Activated T-cell treated with anti-CD3 and anti-CD28 coated beads for 4 hours (primary cell): ENCODE measurements around the gene RADIL.

Experiments used
- DNase-seq: peaks from one replicate; pipeline ENCODE4 v3.0.0-alpha.2; 2020

The RADIL gene

DNA sequence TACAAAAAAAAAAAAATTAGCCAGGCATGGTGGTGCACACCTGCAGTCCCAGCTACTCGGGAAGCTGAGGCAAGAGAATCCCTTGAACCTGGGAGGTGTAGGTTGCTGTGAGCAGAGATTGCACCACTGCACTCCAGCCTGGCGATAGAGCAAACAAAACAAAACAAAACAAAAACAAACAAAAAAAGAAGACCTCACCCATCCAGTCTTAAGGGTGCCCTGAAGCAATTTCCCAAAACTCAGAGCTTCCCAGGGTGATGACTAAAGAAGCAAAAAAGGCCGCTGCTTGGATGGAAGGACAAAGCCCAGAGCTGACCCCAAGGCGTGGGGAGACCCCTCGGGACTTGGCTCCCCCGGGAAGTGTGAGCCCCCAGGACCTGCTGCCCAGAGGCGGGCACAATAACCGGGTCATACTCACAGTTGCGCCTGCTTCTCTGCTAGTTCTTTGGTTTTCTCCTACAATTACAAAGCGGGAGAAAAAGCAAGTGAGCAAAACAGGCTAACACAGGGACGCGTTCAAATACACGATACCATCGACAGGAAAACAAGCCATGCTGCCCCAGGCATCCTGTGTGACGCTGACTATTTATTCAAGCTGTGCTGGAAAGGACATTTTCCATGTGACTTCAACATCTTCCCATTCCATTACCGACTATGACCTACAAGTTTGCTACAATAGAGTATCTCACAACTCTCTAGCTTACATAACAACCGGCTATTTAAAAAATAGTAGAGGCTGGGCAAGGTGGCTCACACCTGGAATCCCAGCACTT, 51.6 kb downstream of the RADIL start:
- no peak for DNase-seq

- DNase-seq = peak; percentile 38
These were observed 53.3 kb downstream of the RADIL start for GRCh38 chr7:4830176-4830575.

DNA sequence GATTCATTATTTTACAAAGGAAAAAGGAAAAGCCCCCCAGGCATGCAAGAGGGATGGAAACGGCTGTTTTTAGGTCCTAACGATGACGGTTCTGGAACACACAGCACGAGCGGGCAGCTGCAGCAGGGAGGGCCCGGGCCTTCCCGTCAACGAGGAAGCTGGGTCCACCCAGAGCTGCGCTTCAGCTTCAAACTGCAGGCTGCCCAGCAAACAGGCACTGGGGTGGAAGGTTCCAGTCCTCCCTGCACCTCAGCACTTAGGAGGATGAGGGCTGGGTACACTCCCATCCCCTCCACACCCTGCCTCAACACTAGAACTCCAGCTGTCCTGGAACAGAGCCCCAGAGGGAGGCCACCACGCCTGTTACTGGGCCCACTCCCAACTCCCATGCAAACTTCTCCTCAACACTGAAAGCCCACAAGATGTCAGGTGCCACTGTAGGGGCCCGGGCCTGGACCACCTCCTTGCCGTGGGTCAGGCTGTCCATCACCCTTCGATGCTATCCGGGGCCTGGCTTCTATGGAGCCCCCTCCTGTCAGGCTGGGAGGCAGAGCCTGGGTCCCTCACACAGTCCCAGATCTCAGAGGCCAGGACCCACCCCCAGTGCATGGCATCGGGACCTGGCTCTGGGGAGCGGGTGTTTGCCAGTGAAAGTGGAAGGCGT, 54.7 kb downstream of the RADIL start:
- DNase-seq = no peak

GRCh38 chr7:4825081-4825480, 58.4 kb downstream of the RADIL start:
- no peak for DNase-seq

- no peak for DNase-seq
These were observed 59.3 kb downstream of the RADIL start for GRCh38 chr7:4824120-4824775.

GRCh38 chr7:4823441-4824119, 59.9 kb downstream of the RADIL start:
- no peak for DNase-seq

- DNase-seq = no peak
These were observed 60.8 kb downstream of the RADIL start for GRCh38 chr7:4822677-4823076.

DNA sequence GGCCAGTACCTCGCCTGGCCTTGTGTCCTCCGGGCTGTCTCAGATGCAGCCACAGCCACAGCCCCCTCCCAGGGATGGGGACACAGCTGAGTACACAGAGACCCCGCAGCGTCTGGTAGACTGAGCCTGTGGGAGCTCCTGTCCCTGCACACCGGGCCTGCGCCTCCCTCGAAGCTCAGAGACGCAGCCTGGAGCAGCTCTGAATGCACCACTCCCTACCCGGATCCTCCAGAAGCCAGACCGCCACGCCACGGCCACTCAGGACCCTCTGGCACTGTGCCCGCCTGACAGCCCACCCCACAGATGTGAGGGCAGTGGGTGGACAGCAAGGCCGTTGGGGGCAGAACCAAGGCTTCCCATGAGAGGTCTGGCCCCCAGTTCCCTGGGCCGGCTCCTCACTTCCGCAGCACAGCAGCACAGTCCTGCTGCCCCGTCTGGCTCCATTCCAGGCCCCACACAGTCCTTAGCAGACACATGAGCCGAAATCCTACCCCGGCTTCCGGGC, 62.5 kb downstream of the RADIL start:
- DNase-seq = no peak

DNA sequence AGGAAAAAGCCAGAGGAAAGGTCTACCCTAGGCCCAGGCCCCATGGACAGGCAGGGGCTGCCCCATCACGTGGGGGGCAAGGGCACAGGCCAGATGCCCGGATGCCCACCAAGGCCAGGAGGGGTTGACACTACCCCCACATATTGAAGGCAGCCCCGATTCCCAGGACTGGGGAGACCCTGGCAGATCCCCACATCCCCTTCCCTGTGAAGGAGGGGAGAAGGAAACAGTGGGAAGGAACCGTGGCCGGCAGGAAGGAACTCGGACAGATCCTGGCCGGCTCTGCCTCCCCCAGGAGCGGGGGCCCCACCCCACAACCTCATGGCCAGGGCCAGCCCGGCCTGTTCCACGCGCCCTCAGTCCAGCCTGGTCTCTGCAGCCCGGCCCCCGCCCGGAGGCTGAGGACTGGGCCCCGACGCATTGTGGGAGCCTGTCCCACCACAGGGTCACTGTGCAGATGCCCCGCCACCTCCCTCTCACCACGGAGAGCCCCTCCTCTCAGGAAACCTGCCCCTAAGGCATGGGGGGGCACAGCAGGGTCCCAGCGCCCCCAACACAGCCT, 63.0 kb downstream of the RADIL start:
- DNase-seq = no peak

DNA sequence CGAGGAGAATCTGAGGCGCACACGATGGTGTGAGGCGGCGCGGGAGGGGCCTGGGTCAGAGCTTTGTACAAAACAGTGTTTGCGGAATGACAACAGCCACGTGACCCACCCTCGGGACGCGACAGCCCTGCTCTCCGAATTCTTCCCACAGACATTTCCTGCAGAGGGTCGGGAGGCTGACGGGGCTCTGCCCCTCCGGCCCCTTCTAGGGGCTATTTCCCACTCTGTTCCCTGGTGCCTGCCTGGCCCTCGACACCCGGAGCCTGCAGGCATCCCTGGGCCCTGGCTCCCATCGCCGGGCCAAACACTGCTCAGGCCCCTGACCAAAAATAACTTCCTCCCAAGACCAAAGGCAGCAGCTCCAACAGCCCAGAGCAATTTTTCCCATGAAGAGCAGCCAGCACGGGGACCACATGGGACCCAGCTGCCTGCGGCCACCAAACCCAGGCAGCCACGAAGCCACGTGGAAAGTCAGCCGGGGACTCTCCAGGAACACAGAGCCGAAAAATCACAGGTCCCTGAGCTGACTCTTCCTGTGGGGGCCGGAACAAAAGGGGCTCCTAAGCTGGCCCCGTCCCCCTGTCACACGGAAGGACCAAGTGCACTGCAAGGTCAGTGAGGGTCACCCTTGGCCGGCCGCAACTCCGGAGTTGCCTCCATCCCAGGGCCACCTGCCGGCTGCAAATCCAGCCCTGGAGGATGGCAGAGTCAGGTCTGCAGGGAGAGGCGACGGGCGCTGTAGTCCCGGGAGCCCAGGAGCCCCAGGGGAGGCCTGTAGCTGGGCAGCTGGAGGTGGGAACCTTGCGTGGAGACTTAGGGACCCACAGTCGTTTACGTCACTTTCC, 63.7 kb downstream of the RADIL start:
- no peak for DNase-seq

DNA sequence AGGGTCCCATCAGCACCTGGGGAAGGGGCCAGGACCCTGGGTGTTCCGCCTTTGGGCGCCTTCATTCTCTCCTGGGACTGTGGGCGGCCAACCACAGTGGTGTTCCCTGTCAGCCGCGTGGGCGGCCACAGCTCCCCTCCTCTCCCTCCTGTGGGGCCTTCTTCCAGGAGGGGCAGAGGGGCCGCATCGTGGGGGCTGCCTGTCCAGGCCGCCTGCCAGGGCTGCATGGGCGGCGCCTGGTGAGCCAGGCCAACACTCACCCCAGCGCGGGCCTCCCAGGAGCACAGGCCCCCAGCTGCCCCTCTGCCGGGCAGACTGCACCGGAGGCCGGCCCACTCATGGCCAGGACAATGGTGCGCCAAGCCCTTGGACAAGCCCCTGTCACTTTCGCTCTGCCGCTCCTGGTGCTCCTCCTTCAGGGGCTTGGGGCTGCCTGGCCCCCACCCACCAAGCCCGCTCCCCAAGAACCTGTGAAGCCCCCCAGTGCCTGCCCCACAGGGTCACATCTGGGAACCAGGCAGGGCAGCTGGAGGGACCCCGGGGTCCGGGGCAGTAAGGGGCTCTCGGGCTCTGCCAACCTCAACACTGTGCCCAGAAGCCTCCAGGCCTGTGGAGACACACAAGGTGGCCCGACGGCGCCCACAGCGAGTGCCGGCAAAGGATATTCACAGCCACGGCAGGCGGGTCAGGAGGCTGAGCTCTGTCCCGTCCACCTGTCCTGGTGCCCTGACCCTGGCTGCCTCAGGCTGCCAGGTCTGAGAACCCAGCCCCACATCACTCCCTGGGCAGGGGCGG, 65.3 kb downstream of the RADIL start:
- DNase-seq = no peak

GRCh38 chr7:4817178-4817901, 66.2 kb downstream of the RADIL start:
- DNase-seq = no peak

DNA sequence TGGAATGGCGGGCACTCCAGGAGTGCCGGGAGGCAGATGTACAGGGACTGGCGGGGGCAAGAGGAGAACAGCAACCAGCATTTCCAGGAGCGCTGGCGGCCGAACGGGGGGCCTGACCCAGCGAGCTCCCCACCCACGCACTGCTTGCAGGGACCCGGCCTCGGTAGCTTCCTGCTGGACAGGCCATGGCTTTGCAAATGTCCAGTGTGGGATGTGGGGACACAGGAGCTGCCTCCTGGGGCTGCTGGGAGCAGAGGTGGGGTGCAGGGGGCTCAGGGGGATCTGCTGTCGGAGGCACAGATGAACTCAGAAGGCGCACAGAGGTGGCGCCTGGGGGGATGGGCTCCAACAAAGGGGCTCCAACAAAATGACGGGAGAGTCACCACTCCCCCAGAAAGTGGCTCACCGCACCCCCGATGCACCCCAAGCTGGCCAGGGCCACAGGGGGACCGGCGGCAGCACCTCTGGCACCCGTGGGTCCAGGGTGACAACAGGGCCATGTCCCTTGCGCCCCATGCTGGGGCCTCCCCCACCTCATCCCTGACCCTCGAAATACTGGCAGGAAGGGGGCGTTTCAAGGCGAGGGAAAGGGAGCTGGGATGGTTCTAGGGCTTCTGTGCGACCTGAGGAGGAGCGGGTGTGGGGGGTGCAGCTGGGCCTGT, 67.0 kb downstream of the RADIL start:
- DNase-seq = no peak

GRCh38 chr7:4815609-4816418, 67.7 kb downstream of the RADIL start:
- DNase-seq = no peak

GRCh38 chr7:4815121-4815520, 68.4 kb downstream of the RADIL start:
- no peak for DNase-seq

DNA sequence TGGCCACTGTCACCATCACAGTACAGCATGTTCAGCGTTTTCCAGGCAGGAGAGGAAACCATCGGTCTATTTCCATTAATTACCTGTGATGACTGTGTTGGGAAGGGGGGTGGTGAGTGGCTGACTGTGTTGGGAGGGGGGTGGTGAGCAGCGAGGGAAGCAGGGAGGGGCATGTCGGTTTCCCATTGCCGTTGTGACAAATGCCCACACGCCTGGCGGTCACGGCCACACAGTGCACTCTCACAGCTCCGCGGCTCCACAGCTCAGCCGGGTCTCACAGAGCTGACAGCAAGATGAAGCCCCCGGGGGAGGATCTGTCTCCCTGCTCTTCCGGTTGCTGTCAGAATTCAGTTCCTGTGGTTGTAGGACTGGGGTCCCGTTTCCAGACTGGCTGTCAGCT, 69.1 kb downstream of the RADIL start:
- no peak for DNase-seq

DNA sequence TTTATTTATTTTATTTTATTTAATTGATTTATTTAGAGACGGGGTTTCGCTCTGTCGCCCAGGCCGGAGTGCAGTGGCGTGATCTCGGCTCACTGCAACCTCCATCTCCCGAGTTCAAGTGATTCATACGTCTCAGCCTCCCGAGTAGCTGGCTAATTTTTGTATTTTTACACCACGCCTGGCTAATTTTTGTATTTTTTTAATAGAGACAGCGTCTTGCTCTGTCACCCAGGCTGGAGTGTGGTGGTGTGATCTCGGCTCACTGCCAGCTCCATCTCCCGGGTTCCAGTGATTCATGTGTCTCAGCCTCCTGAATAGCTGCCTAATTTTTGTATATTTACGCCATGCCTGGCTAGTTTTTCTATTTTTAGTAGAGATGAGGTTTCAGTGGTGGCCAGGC, 73.8 kb downstream of the RADIL start:
- DNase-seq = no peak

- DNase-seq = peak; percentile 35
These were observed 74.4 kb downstream of the RADIL start for GRCh38 chr7:4809091-4809591.

DNA sequence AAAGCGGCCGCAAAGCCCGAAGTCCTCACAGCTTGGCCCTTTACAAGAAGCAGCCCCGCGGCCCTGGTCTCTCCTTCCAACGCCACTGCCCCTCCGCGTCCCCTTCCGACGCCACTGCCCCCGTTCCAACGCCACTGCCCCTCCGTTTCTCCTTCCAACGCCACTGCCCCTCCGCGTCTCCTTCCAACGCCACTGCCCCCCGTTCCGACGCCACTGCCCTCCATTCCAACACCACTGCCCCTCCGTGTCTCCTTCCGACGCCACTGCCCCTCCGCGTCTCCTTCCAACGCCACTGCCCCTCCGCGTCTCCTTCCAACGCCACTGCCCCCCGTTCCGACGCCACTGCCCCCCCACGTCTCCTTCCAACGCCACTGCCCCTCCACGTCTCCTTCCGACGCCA, 75.0 kb downstream of the RADIL start:
- no peak for DNase-seq
